Measurements from ENCODE around the gene RASEF. TPM values are rescaled to one million over a fixed set of nuclear protein-coding genes. Genes with fewer than 3 reads are reported as not detected.

Gene RASEF
- total and polyA plus RNA-seq, 4 donors = 0.74 to 3.3 (median 2.1) TPM

DNA sequence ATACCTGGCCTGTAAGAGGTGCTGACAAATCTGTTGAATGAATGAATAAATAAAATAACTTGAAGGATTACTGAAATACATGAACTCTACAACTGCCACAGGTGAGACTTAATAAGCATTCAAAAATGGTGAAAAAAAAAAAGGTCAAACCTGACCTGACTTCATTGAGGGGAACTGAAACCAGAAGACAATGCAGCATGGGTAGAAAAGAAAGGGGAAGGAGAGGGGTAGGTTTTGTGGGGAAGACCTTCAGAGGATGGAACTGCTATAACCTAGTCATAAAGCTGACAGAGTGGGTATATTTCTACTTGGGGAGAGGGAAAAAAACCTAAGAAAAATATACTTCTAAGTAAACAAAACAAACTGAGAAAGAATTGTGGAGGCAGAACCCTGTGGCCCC is 56.6 kb downstream of the RASEF start:
- no peak for DNase-seq (ENCODE audit: low read depth in 4 of 6, low spot score in 6 of 6)
- no peaks in the 10 kb centered on the region for H3K9me3 ChIP-seq (ENCODE audit: control insufficient read depth, insufficient read depth, low read length)
- no peaks in the 10 kb centered on the region for H3K4me1 ChIP-seq (ENCODE audit: control insufficient read depth, insufficient read depth, low read length)
- no peak overlapping the region for H3K4me3 ChIP-seq (ENCODE audit: low read depth, low read length)
- no peak overlapping the region for H3K27ac ChIP-seq (ENCODE audit: low read depth, low read length)
- no peaks in the 10 kb centered on the region for H3K36me3 ChIP-seq (ENCODE audit: control insufficient read depth, insufficient read depth, low read length)
- H3K27me3 ChIP-seq (ENCODE audit: control insufficient read depth, insufficient read depth, low read length) = no peaks in the 10 kb centered on the region

- Histone ChIP-seq H3K36me3 (ENCODE audit: control insufficient read depth, insufficient read depth, low read length) (no peaks in the 10 kb centered on the region), H3K4me1 (ENCODE audit: control insufficient read depth, insufficient read depth, low read length) (no peaks in the 10 kb centered on the region), H3K27me3 (ENCODE audit: control insufficient read depth, insufficient read depth, low read length) (no peaks in the 10 kb centered on the region), H3K9me3 (ENCODE audit: control insufficient read depth, insufficient read depth, low read length) (no peaks in the 10 kb centered on the region), H3K27ac (ENCODE audit: low read depth, low read length) (no peak overlapping the region), H3K4me3 (ENCODE audit: low read depth, low read length) (no peak overlapping the region)
- no peak for DNase-seq (ENCODE audit: low read depth in 4 of 6, low spot score in 6 of 6)
- WGBS (ENCODE audit: insufficient coverage) = 100% methylated on average over 2 of the region's 2 CpGs
Measured at GRCh38 chr9:83005963-83006362, 57.0 kb downstream of the RASEF start.

DNA sequence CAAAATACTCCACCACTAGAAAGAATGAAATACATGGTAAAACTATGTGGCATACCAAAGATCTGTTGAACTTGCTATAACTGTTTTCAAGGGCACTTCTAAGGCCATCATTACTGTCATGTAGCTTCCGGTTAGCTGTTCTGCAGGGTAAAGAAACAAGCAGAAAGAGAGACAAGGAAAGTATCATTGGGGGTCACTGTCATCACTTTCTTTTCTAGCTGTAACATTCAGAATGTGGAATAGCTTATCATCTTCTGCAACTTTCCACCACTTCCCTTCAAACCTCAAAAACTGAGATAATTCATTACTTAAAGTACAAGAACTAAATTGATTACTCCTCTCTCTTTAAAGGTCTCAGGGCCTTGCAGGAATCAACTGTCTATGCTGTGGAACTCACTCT is 57.6 kb downstream of the RASEF start:
- no CpG with 5 or more reads among the region's 1 CpG for WGBS (ENCODE audit: insufficient coverage)
- H3K27ac ChIP-seq (ENCODE audit: low read depth, low read length) = no peak overlapping the region

DNA sequence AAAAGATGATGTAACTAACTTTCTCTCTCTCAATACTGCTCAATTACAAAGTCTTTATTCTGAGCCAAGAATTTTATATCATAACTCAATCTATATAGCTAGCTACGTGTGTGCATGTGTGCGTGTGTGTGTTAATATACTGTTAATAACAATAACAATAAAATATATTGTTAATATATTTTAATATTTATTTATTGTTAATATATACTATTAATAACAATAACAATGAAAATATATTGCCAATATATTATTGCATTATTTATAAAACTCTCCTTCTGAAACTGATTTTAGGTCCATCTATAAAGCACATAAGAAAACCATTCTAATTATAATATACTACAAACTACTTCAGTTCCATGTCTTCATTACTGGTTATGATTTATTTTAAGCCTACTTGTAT is 60.6 kb downstream of the RASEF start:
- H3K4me1 ChIP-seq (ENCODE audit: control insufficient read depth, insufficient read depth, low read length) = no peaks in the 10 kb centered on the region
- H3K27me3 ChIP-seq (ENCODE audit: control insufficient read depth, insufficient read depth, low read length) = no peaks in the 10 kb centered on the region
- no peak overlapping the region for H3K27ac ChIP-seq (ENCODE audit: low read depth, low read length)
- H3K4me3 ChIP-seq (ENCODE audit: low read depth, low read length) = no peak overlapping the region
- no CpG with 5 or more reads among the region's 2 CpGs for WGBS (ENCODE audit: insufficient coverage)
- no peak for DNase-seq (ENCODE audit: low read depth in 4 of 6, low spot score in 6 of 6)
- H3K36me3 ChIP-seq (ENCODE audit: control insufficient read depth, insufficient read depth, low read length) = no peaks in the 10 kb centered on the region
- H3K9me3 ChIP-seq (ENCODE audit: control insufficient read depth, insufficient read depth, low read length) = no peaks in the 10 kb centered on the region

More for the DNA sequence above, 57.6 kb downstream of the RASEF start:
- no peaks in the 10 kb centered on the region for H3K27me3 ChIP-seq (ENCODE audit: control insufficient read depth, insufficient read depth, low read length)
- no peaks in the 10 kb centered on the region for H3K4me1 ChIP-seq (ENCODE audit: control insufficient read depth, insufficient read depth, low read length)
- no peaks in the 10 kb centered on the region for H3K9me3 ChIP-seq (ENCODE audit: control insufficient read depth, insufficient read depth, low read length)
- H3K4me3 ChIP-seq (ENCODE audit: low read depth, low read length) = no peak overlapping the region
- H3K36me3 ChIP-seq (ENCODE audit: control insufficient read depth, insufficient read depth, low read length) = no peaks in the 10 kb centered on the region
- DNase-seq (ENCODE audit: low read depth in 4 of 6, low spot score in 6 of 6) = no peak

DNA sequence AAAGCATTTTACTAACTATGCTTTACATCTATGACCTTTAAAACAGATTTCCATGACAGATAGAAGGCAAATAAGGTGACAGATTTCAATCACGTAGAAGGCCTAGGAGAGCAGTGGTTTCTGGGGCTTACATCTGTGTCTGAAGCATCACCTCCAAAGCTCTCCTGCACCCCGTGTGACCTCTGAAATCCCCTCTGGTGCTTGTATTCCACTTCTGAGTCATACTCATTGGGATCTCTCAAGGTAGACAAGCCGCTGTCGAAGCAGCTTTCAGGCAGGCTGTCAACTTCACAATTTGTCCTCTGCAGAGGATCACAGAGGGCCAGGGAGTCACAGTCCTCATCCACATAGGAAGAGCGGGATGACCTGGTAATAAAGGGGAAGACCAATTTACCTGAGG is 62.2 kb downstream of the RASEF start:
- H3K36me3 ChIP-seq (ENCODE audit: control insufficient read depth, insufficient read depth, low read length) = no peaks in the 10 kb centered on the region
- H3K4me1 ChIP-seq (ENCODE audit: control insufficient read depth, insufficient read depth, low read length) = no peaks in the 10 kb centered on the region
- H3K27ac ChIP-seq (ENCODE audit: low read depth, low read length) = no peak overlapping the region
- no peaks in the 10 kb centered on the region for H3K9me3 ChIP-seq (ENCODE audit: control insufficient read depth, insufficient read depth, low read length)
- H3K27me3 ChIP-seq (ENCODE audit: control insufficient read depth, insufficient read depth, low read length) = no peaks in the 10 kb centered on the region
- DNase-seq (ENCODE audit: low read depth in 4 of 6, low spot score in 6 of 6) = no peak
- no peak overlapping the region for H3K4me3 ChIP-seq (ENCODE audit: low read depth, low read length)
- WGBS (ENCODE audit: insufficient coverage) = 100% methylated on average over 3 of the region's 5 CpGs

GRCh38 chr9:82998409-82998808 is 64.5 kb downstream of the RASEF start:
- WGBS (ENCODE audit: insufficient coverage) = 43% methylated on average over 1 of the region's 2 CpGs
- H3K36me3 ChIP-seq (ENCODE audit: control insufficient read depth, insufficient read depth, low read length) = no peaks in the 10 kb centered on the region
- H3K4me1 ChIP-seq (ENCODE audit: control insufficient read depth, insufficient read depth, low read length) = no peaks in the 10 kb centered on the region
- no peak overlapping the region for H3K27ac ChIP-seq (ENCODE audit: low read depth, low read length)
- H3K9me3 ChIP-seq (ENCODE audit: control insufficient read depth, insufficient read depth, low read length) = no peaks in the 10 kb centered on the region
- no peaks in the 10 kb centered on the region for H3K27me3 ChIP-seq (ENCODE audit: control insufficient read depth, insufficient read depth, low read length)
- no peak for DNase-seq (ENCODE audit: low read depth in 4 of 6, low spot score in 6 of 6)
- no peak overlapping the region for H3K4me3 ChIP-seq (ENCODE audit: low read depth, low read length)

DNA sequence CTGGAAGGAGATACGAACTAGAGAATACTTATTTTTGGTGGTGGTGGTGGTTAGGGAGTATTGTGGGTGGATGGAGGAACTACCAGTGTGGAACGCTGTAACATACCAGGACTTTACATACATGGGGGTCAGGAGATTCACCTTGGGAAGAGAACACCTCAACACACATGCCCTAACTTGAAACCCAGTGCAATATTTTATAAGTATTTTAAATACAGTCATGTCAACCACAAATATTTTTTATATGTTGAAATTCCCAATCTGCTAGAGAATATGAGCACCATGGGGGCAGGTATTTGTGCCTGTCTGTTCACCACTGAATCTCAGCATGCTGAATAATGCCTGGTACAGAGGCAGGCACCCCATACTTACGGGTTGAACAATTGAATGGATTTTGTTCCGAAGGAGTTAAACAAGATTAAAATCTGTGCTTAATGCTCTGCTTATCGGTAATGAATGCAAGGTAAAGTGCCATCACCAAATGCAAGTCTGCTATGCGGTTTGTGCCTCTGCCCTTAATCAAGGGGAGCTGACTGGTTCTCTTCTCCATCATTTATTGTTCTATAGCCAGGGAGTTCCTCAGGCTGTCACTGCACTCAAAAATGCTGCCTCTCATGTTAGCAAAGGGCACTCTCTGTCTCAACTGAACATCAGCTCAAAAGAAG is 65.3 kb downstream of the RASEF start:
- Histone ChIP-seq H3K36me3 (ENCODE audit: control insufficient read depth, insufficient read depth, low read length) (no peaks in the 10 kb centered on the region), H3K27ac (ENCODE audit: low read depth, low read length) (no peak overlapping the region), H3K4me3 (ENCODE audit: low read depth, low read length) (no peak overlapping the region), H3K27me3 (ENCODE audit: control insufficient read depth, insufficient read depth, low read length) (no peaks in the 10 kb centered on the region), H3K4me1 (ENCODE audit: control insufficient read depth, insufficient read depth, low read length) (no peaks in the 10 kb centered on the region), H3K9me3 (ENCODE audit: control insufficient read depth, insufficient read depth, low read length) (no peaks in the 10 kb centered on the region)
- no peak for DNase-seq (ENCODE audit: low read depth in 4 of 6, low spot score in 6 of 6)
- 89% methylated on average over 4 of the region's 6 CpGs for WGBS (ENCODE audit: insufficient coverage)

DNA sequence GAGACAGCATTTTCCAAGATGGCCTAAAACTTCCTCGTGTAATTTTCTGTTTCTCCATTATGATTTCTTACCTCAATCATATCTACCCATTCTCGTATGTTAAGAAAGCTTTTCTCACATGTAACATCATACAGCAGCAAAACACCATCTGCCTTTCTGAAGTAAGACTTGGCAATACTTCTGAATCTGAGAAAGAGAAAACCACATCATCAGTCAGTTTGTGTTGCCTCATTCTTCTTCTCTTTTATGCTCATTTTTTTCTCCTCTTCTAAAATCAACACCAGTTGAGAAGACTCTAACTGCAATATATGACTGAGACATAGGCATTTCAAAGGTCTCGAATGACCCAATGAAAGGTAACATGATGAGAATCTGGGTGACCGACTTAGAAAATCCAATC is 66.0 kb downstream of the RASEF start:
- Histone ChIP-seq H3K36me3 (ENCODE audit: control insufficient read depth, insufficient read depth, low read length) (no peaks in the 10 kb centered on the region), H3K4me3 (ENCODE audit: low read depth, low read length) (no peak overlapping the region), H3K27ac (ENCODE audit: low read depth, low read length) (no peak overlapping the region), H3K27me3 (ENCODE audit: control insufficient read depth, insufficient read depth, low read length) (no peaks in the 10 kb centered on the region), H3K9me3 (ENCODE audit: control insufficient read depth, insufficient read depth, low read length) (no peaks in the 10 kb centered on the region), H3K4me1 (ENCODE audit: control insufficient read depth, insufficient read depth, low read length) (no peaks in the 10 kb centered on the region)
- WGBS (ENCODE audit: insufficient coverage) = 91% methylated on average over 1 of the region's 4 CpGs
- no peak for DNase-seq (ENCODE audit: low read depth in 4 of 6, low spot score in 6 of 6)

DNA sequence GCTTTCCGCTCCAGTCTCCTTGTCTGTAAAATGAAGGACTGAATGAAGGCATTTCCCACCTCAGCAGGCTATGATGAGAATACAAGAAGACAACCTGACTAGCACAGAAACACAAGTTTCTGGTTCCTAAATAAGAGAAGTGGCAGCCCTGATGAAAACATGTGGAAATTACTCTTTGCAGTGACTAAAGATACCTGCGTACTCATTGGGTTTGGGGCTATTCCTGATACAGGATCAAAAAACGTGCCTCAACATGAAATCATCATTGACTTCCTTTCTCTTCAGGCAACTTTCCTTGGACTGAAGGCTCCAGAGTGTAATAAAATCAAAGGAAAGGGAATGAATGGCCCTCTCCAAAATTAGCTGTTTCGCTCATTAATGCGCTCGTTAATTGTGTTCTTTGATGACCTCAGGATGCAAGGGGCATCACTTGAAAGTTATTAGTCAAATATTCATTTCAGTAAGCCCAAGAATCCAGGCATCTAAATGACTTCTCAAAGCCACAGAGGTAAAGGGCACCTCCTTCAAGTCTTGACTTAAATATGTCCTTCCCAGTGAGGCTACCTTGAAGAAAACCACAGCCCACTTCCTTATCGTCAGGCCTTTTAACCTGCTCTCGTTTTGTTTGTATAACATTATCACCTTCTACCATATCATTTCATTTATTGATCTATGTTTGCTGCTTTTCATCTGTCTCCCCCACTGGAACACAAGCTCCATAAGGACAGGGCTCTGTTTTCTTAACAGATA is 68.9 kb downstream of the RASEF start:
- H3K27ac ChIP-seq (ENCODE audit: low read depth, low read length) = no peak overlapping the region
- H3K27me3 ChIP-seq (ENCODE audit: control insufficient read depth, insufficient read depth, low read length) = no peaks in the 10 kb centered on the region
- no peaks in the 10 kb centered on the region for H3K9me3 ChIP-seq (ENCODE audit: control insufficient read depth, insufficient read depth, low read length)
- WGBS (ENCODE audit: insufficient coverage) = 84% methylated on average over 5 of the region's 8 CpGs
- H3K4me1 ChIP-seq (ENCODE audit: control insufficient read depth, insufficient read depth, low read length) = no peaks in the 10 kb centered on the region
- DNase-seq (ENCODE audit: low read depth in 4 of 6, low spot score in 6 of 6) = no peak
- H3K36me3 ChIP-seq (ENCODE audit: control insufficient read depth, insufficient read depth, low read length) = no peaks in the 10 kb centered on the region
- H3K4me3 ChIP-seq (ENCODE audit: low read depth, low read length) = no peak overlapping the region

GRCh38 chr9:82991671-82992070 is 71.3 kb downstream of the RASEF start:
- DNase-seq (ENCODE audit: low read depth in 4 of 6, low spot score in 6 of 6) = peak in 4 of 6 donors; percentile 20 to 72 (median 35)
- no peaks in the 10 kb centered on the region for H3K36me3 ChIP-seq (ENCODE audit: control insufficient read depth, insufficient read depth, low read length)
- H3K9me3 ChIP-seq (ENCODE audit: control insufficient read depth, insufficient read depth, low read length) = no peaks in the 10 kb centered on the region
- 20% methylated on average over 1 of the region's 2 CpGs for WGBS (ENCODE audit: insufficient coverage)
- H3K27ac ChIP-seq (ENCODE audit: low read depth, low read length) = no peak overlapping the region
- H3K27me3 ChIP-seq (ENCODE audit: control insufficient read depth, insufficient read depth, low read length) = no peaks in the 10 kb centered on the region
- H3K4me3 ChIP-seq (ENCODE audit: low read depth, low read length) = no peak overlapping the region
- H3K4me1 ChIP-seq (ENCODE audit: control insufficient read depth, insufficient read depth, low read length) = no peaks in the 10 kb centered on the region

Measured in spinal cord (tissue), 10 donors.